ENCODE measurements around the gene PCDHA13. TPM values are rescaled to one million over a fixed set of nuclear protein-coding genes. Genes with fewer than 3 reads are reported as not detected.
"Not testable (repeated sequence)": the region's sequence is repeated elsewhere in the genome, so short reads cannot be mapped to it uniquely, and the experiment has no call there.

Gene PCDHA13
- not detected for total RNA-seq
- long read RNA-seq, result 0 reads

GRCh38 chr5:140881889-140882590 lies at the start of gene PCDHA13:
Gene PCDHA13, plus strand, starts transcription at chr5:140882124. Its CDS starts 145 bp downstream, at chr5:140882269.
- no peak for ATAC-seq
- intact Hi-C loops (cut with DNase I), result no loop called here
- no peak for DNase-seq (ENCODE audit: missing footprints)

- intact Hi-C loops (cut with DNase I), result loop anchor here (10.0 kb wide), 1 partner anchor 211 kb away; no protein-coding TSS in a partner anchor
- ATAC-seq, result no peak
- no peak for DNase-seq (ENCODE audit: missing footprints)
Observed at GRCh38 chr5:140833993-140834392, 47.9 kb upstream of the PCDHA13 start, which contains the start of gene PCDHA7. Gene PCDHA7, plus strand, starts transcription at chr5:140834269. Its CDS starts 115 bp downstream, at chr5:140834384.

- intact Hi-C loops (cut with DNase I), result loop anchor here (10.0 kb wide), 1 partner anchor 210 kb away; no protein-coding TSS in a partner anchor
- ATAC-seq; DNase-seq (ENCODE audit: missing footprints): not testable (repeated sequence)
Observed at GRCh38 chr5:140834439-140835008, 47.4 kb upstream of the PCDHA13 start.

- DNase-seq (ENCODE audit: missing footprints) (peak; percentile 59), ATAC-seq (no peak)
- intact Hi-C loops (cut with DNase I), result loop anchor here (10.0 kb wide), 1 partner anchor 209 kb away; no protein-coding TSS in a partner anchor
Observed at GRCh38 chr5:140835622-140836510, 46.1 kb upstream of the PCDHA13 start.

GRCh38 chr5:140840978-140841962 lies 40.7 kb upstream of the PCDHA13 start, which contains the start of gene PCDHA8:
Gene PCDHA8, plus strand, starts transcription at chr5:140841187. Its CDS starts 135 bp downstream, at chr5:140841322.
- ATAC-seq, result no peak
- no peak for DNase-seq (ENCODE audit: missing footprints)
- intact Hi-C loops (cut with DNase I), result no loop called here

- intact Hi-C loops (cut with DNase I), result no loop called here
- no peak for DNase-seq (ENCODE audit: missing footprints)
- no peak for ATAC-seq
Observed at GRCh38 chr5:140842798-140843733, 38.9 kb upstream of the PCDHA13 start.

GRCh38 chr5:140848139-140849102 lies 33.5 kb upstream of the PCDHA13 start, which contains the start of gene PCDHA9:
Gene PCDHA9, plus strand, starts transcription at chr5:140848382. Its CDS starts 114 bp downstream, at chr5:140848496.
- ATAC-seq; DNase-seq (ENCODE audit: missing footprints); intact Hi-C loops (cut with DNase I): not testable (repeated sequence)

GRCh38 chr5:140849831-140850634 lies 31.9 kb upstream of the PCDHA13 start:
- ATAC-seq; DNase-seq (ENCODE audit: missing footprints); intact Hi-C loops (cut with DNase I): not testable (repeated sequence)

- intact Hi-C loops (cut with DNase I), result no loop called here
- DNase-seq (ENCODE audit: missing footprints) (no peak), ATAC-seq (no peak)
Observed at GRCh38 chr5:140855772-140856674, 25.9 kb upstream of the PCDHA13 start, which contains the start of gene PCDHA10. Gene PCDHA10, plus strand, starts transcription at chr5:140855897. Its CDS starts 152 bp downstream, at chr5:140856049.

- intact Hi-C loops (cut with DNase I), result no loop called here
- ATAC-seq (no peak), DNase-seq (ENCODE audit: missing footprints) (no peak)
Observed at GRCh38 chr5:140857177-140857986, 24.5 kb upstream of the PCDHA13 start.

- no peak for DNase-seq (ENCODE audit: missing footprints)
- ATAC-seq, result no peak
- intact Hi-C loops (cut with DNase I), result no loop called here
Observed at GRCh38 chr5:140857987-140858240, 24.0 kb upstream of the PCDHA13 start.

GRCh38 chr5:140862441-140863295 lies 19.3 kb upstream of the PCDHA13 start:
- DNase-seq (ENCODE audit: missing footprints), result no peak
- intact Hi-C loops (cut with DNase I), result no loop called here
- ATAC-seq, result no peak

Data from Right ventricle myocardium inferior (tissue), 1 donor.